Stimulated activated CD8-positive, alpha-beta memory T cell treated with anti-CD3 and anti-CD28 coated beads, Interleukin-15, amount 100 ng/mL, for 4 hours (primary cell): Measurements from ENCODE around the gene ARHGEF10L.

ENCODE experiments used
- DNase-seq, 2 donors: peaks; one replicate each; pipeline ENCODE4 v3.0.0-alpha.2; 2020; ENCODE audit warnings: low read depth in 2 of 2

Gene ARHGEF10L

DNA sequence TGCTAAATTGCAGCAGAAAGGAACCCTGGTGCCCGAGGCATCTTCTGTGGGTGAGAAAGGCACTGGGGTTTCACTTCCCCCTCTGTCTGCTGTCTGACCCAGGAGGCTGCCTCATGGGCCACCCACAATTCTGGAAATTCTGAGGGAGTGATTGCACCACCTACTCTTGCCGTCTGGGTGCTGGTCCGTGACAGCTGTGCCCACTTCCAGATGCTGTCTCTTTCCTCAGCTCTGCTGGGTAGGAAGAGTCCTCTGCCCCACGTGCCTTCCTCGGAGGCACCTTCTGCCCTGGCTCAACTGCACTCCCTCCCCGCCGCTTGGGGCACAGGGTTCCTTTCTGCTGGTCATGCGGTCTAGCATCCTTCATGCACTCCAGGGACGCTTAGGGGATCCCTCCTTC, 96.3 kb downstream of the ARHGEF10L start:
- no peak for DNase-seq

DNA sequence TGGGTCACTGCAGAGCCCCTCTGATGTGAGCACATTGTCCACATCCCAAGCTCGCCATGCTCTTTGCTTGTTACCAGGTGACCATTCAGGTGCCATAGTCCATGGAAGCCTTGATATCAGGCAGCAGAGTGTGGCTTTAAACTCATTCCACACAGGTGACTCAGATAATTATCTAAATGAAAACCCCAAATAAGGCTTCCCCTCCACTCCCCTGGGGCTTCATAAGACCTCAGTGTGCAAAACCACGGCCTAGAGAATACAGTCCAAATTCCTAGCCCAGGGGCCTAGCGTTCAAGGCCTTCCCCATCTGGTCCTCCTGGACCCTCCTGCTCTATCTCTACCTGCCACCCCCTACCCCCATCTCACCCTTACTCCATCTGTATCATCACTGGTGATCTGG, 97.1 kb downstream of the ARHGEF10L start:
- no peak for DNase-seq

DNA sequence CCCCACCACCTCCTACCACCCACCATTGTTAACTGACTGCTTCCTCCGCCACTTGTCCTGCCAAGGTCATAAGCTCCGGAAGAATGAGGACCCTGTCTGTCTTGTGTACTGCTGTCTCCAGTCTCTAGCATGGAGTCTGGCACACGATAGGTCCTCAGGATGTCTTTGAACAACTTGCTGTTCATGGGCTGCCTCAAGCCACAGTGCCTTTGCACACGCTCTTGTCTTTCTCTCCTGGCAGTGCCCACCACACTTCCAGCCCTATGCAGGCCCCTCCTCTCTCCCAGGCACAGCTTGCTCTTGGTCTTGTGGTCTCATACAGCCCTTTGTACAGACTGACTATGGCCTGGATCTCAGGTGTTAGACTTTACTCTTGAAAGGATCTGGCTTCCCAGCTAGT, 97.6 kb downstream of the ARHGEF10L start:
- DNase-seq = no peak

DNA sequence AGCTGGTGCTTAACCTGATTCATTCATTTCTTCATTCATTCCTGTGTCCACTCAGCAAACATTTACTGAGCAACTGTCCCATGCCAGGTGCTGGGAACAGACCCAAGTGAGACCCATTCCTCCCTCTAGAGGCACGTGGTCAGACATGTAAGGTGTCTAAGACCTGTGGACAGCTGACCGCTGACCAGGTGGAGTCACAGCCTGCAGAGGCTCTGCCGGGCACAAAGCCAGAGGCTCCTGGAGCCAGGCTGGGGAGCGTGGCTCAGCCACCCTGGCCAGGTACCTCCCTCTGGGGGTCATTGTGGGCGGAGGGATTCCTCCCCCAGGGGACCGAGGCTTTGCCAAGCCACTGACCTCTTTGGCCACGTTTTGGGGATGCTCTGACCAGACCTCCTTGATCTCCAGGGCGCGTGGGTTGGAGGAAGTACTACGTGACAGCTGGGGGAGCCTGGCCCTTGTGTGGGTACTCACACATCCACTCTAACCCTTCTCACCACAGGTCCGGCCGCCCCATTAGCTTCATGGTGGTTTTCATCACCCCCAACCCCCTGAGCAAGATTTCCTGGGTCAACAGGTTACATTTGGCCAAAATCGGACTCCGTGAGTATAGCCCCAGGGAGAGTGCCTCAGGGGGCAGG, 100.3 kb downstream of the ARHGEF10L start:
- no peak for DNase-seq

DNA sequence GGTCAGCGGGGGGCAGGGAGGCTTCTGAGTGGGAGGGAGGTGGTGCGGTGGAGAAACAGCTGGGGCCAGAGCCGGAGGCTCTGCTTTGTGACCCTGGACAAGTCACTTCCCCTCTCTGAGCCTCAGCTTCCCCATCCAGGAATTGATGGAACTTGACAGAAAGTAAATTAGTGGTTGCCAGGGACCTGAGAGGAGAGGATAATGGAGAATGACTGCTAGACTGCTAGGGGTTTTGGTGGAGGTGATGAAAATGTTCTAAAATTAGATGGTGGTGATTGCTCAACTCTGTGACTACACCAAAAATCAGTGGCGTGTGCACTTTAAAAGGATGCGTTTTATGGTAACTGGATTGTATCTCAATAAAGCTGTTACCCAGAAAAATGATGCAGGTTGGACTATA, 100.9 kb downstream of the ARHGEF10L start:
- DNase-seq = no peak

DNA sequence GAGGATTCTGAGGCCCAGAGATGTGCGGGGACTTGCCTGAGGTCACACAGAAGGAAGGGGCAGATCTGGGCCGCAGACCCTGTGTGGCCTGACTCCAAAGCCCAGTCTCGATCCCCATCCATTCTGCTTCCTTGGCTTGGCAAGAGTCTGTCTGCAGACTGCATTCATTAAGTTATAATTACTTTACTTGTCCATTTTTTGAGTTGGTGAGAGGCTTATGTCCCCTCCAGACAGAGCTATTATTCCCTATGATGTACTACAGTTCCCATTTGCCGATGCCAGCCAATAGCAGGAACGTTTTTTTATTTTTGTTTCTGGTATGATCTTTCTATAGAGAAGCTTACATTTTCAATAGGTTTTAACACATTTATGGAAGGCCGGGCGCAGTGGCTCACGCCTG, 101.5 kb downstream of the ARHGEF10L start:
- no peak for DNase-seq

DNA sequence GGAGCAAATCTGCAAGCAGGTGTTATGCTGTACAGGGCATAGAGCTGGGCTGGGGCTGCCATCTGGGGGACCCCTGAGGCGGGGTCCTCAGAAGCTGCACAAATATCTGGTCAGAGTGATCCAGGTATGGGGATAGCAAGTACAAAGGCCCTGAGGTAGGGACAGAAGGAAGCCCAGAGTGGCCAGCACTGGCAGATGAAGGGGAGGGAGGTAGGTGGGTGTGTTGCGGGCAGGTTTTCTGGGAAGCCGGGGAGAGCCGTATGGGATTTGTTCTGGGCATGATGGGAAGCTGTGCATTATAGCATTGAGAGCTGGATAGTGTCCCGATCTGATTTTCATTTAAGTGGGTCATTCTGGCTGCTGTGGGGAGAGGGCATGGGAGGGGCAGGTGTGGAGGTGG, 102.7 kb downstream of the ARHGEF10L start:
- no peak for DNase-seq

DNA sequence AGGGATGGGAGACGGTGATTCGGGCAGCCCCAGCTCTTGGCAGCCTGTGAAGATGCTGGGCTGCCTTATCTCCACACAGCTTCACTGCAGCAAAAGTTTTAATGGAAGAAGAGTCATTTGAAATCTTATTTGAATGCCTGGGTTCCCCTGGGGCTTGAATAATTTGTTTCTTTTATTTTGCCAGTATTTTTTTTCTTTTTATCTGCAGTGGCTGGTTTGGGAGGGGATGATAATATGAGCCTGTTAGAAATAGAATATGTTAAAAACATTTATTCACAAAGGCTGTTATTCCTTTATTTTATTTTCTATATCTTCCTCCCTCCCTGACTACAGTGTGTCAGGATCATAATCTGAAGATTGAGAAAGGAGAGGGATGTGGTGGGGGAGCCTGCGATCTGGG, 103.4 kb downstream of the ARHGEF10L start:
- DNase-seq = no peak

DNA sequence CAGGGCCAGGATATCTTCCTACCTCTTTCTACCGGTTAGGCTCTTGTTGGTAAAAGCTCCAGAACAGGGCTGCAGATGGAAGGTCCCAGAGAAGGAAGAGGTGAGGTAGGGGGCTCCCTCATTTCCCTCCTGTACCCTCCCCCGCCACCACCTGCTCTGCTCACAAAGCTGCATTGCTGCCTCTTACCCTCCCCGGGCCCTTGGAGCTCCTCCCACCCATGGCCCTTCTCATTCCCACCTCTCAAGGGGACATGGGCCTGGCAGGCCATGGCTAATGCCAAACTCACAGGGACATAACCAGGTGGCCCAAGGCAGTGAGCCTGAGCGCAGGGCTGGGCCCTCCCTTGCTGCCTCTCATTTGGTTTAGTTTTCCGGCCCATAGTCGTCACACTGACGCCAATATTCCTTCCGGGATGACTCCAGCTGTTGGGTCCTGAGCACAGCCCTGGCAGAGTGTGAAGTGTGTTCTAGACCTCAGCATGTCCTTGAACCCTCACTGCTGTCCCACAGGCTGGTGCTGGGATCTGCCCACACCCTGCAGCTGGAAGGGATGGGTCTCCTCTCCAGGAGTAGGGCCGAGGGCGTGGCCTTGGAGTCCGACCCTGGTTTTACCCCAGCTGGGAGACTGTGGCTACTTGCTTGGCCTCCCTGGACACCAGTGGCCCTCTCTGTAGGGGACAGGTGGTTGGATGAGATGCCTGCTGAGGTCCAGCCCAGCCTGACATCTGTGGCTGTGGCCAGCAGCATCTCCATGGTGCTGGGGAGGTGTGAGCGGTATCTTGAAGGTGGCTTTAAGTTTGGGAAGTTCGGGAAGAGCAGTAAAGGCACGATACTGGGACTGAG, 104.6 kb downstream of the ARHGEF10L start:
- DNase-seq = no peak

DNA sequence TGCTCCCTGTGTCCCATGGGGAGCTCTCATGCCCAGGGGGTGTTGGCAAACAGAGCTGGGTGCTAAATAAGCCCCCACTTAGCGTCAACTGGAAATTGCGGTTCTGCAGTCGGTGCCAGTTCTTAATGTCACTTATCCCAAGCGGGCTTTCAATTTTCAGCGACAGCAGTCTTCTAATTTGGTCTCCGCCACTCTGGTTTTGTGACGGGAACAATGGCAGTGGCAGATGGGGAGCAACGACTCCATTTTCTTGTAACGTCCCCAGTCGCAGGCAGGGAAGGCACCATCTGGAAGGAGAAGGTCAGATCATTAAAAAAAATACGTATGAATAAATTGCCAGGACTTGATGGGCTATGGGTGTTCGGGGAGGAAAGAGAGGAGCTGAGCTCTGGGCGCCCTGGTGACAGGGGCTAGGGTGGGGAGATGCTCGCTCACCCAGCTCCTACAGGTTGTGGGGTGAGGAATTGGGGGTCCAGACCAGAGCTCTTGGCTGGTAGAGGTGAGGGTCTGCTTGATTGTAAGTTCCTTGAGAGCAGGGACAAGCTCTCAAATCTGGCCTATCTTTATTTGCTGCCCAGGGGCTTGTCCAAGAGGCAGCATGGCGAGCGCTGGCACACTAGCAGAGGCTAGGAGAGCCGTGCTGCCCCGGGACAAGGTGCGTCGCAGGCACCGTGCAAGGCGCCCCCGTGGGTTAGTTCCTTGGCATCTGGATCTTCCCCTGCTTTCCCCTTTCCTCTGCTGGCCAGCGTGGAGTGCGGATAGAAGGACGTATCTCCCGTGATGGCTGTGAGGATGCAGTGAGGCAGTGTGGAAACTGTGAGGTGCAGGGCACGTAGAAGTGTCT, 105.8 kb downstream of the ARHGEF10L start:
- DNase-seq = no peak

DNA sequence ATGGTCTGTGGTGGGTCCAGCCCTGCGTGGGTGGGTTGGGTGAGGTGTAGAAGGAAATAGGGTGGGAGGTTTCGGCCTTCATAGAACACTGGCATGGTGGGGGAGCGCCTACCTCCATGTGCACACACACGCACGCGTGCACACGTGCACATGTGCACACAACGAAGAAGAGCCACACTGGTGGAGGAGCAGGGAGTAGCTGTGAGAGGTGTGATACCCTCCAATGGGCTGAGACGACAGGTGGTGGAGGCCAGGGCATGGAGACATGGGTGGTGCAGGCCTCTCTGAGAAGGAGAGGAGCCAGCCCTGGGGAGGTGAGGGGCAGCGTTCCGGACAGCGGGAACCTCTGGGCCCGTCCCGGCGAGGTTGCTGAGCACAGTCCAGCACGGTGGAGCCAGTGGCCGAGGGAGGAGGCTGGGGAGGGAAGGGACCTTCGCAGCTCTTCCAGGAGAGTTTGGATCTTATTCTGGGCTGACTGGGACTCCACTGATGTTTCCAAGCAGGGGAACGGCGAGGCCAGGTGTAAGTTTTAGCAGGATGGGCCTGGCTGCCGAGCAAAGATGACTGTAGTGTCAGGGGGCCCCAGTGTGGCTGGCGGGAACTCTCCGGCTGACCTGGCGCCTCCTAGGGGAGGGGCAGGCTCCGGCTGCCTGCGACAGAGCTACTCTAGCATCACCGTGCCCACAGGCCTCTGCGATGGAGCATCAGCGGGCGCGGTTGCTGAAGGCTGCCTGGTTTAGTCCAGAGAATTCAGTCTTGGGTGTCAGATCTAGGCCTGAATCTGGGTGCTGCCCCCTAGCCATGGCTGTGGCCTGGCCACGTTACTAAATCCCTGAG, 107.2 kb downstream of the ARHGEF10L start:
- no peak for DNase-seq

DNA sequence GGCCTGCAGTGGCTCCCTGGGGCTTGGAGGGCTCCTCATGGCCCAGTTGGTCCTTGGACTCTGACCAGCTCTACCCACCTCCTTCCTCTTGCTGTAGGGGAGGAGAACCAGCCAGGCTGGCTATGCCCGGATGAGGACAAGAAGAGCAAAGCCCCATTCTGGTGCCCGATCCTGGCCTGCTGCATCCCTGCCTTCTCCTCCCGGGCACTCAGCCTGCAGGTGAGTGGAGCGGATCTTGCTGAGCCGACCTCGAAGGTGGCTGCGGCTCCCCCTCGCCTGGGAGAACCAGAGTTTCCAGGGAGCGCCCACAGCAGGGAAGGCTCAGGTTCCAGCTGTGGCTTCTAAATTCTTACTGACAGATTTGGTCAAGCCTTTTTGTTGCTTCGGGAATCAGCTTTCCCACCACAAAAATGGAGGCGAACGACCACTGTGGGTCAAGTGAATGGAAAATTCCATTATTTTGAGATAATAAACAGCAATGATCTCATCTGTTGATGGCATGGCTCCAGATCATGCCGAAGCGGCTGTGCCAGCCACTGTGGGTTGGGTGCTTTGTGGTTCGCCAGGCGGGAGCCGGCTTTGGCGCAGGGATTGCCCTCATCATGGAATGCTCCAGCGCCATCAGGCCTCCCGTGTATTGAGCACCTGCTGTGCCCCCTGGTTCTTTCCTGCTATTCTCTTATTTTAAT, 109.1 kb downstream of the ARHGEF10L start:
- no peak for DNase-seq

DNA sequence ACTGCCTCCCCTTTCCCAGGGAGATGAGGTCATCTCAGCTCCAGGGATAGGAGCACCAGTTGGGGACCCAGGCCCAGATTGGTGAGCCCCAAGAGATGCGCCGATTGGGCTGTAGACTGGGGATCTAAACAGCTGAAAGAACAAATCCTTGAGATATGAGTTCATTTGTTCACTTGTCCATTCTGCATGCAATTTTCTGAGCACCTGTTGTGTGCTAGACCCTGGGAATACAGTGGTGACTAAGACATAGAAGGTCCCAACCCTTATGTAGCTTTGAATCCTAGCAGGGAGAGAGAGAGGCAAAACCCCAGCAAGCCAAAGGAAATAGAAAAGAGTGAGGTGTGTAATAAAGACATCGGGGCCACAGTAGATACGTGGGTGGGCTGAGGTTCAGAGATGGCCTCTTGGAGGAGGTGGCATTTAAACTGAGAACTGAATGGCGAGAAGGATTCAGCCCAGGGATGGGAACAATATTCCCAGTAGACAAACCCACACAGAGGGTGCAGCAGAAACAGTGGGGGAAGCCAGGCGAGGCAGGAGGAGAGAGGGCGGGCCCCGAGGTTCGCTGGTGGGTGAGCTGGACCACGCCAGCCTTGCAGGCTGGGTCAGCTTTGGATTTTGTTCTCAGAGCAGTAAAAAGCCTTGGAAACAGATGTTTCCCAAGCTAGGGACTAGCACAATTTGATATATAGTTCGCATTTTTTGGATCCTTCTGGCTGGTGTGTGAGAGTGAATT, 110.0 kb downstream of the ARHGEF10L start:
- no peak for DNase-seq

DNA sequence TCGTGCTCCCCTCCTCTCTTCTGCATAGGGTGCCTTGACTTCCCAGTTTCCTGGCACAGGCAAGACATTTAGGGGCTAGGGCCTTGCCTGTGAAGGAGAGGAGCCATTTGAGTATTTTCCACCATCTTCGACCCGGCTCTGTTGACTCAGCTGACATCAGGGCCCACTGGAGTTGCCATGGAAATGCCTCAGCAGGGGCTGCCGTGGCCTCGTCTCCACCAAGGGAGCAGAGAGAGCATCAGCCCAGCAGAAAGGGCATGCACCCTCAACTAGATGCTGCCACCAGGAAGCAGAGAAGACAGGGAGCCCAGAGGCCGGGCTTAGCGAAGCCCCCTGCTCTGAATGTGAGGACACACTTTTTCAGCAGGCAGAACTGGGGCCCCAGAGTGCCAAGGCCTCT, 113.8 kb downstream of the ARHGEF10L start:
- no peak for DNase-seq

DNA sequence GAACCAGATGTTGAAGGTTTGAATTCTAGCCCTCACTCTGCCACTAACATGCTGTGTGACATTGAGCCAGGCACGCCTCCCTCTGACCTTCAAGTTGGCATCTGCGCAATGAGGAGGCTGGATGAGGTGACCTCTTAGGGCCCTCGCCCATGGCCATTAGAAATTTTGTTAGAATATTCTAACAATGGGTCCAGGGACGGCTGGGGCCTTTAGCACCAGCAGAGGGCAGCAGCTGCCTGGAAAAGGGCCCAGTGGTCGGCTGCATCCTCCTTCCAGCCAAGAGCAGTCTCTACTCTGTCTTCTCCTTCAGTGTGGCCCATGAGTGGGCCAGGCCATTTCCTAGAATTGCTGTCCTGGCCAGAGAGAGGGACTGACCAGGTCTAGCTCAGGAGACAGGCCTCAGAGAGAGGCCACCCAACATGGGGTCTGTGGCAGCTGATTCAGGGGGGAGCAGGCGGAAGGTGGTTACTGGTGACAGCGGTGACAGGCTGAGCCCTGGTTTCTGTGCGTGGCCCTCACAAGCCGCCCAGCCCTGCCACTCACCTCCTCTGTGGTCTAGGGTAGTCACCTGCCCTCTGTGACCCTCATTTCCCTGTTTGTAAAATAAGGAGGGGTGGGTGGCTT, 114.3 kb downstream of the ARHGEF10L start:
- DNase-seq = no peak

DNA sequence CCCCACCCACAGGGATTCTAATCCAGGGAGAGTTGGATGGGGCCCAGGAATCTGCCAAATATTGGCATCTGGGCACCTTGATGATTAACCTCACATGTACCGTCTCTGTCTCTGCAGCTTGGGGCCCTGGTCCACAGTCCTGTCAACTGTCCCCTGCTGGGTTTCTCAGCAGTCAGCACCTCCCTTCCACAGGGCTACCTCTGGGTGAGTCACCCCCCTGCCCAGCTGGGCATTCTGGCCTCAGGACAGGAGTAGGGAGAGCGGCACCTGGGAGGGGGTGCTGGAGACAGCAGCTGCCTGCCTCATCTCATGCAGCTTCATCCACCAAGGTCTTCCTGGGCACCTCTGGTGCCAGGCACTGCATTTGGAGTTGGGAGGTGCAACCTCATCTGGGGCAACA, 115.0 kb downstream of the ARHGEF10L start:
- DNase-seq = no peak

DNA sequence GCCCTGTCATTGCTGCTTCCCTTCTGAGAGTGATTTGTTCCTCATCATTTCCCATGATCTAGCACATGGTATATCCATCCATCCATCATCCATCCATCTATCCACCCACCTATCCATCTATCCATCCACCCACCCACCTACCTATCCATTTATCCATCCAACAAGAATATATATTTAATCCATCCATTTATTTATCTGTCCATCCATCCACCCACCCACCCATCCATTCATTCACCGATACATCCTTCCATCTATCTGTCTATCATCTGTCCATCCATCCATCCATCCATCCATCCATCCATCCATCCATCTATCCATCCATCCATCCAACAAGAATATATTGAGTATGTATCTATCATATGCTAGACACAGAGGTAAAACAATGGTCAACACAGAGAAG, 115.7 kb downstream of the ARHGEF10L start:
- DNase-seq = no peak

DNA sequence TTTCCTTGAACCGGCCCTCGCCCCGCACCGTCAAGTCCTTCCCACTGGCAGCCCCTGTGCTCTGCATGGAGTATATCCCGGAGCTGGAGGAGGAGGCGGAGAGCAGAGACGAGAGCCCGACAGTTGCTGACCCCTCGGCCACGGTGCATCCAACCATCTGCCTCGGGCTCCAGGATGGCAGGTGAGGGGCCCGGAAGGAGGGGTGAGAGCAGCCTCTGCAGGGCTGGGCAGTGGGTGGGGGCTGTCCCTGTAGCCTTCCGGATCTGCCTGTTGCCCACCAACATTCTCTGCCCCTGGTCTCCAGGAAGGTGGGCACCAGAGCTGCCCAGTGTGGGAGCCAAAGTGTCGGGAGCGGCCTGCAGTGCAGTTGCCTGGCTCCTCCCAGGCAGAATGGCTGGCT, 116.4 kb downstream of the ARHGEF10L start:
- DNase-seq = no peak

DNA sequence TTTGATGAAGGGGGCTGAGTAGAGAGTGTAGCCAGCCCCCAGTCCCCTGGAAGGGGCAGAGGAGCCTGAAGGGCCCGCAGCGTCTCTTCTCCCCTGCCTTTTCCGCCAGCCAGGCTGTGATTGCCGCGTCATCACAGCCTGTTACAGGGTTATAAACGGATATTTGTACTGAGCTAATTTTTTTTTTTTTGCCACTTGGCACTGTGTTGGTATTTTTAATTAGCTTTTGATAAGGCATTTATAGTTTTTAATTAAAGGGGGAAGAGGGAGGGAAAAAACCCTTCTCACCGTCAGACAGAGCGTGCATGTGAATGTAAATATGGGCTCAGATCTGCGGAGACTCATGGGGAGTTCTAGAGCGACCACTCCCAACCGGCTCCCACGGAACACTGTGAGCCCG, 117.9 kb downstream of the ARHGEF10L start:
- no peak for DNase-seq

DNA sequence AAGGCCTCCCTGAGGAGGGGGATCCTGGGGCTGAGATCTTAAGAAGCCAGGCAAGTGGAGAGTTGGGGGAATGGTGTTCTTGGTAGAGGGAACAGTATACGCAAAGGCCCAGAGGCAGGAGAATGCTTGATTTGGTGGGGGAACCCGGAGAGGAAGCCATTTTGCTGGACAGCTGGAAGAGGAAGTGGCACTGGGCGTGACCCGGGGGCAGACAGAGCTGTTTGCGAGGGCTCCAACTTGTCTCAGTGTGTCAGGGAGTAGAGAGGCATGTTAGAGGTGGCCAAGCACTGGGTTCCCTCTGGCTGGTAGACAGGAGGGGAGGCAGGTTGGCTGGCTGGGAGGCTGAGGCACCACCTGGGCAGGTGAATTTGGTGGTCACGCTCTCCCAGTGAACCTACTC, 119.3 kb downstream of the ARHGEF10L start:
- no peak for DNase-seq
